SU-DHL-6 (cell line): ENCODE measurements around the gene COLQ.

Experiments
- H2AFZ ChIP-seq: fragments of 200-600 bp; sonication (generic); 2 replicates; pipeline ENCODE4 v1.6.1; 2014; ENCODE audit warnings: low read depth, mild to moderate bottlenecking, moderate library complexity, mixed read lengths, antibody characterized with exemption, low read length; ENCODE audit not compliant: severe bottlenecking
- H3F3A ChIP-seq: fragments of 200-600 bp; shearing (Covaris generic); 2 replicates; pipeline ENCODE4 v1.6.0; 2016; ENCODE audit warnings: antibody characterized with exemption, mild to moderate bottlenecking; ENCODE audit not compliant: insufficient read depth
- H3K27ac ChIP-seq: fragments of 200-600 bp; sonication (generic); 2 replicates; pipeline ENCODE4 v1.5.1; 2016; ENCODE audit warnings: low read depth, mild to moderate bottlenecking, low read length, moderate library complexity, mixed read lengths
- H3K27me3 ChIP-seq: fragments of 200-600 bp; sonication (generic), shearing (Covaris generic); 2 replicates; pipeline ENCODE4 v1.6.0; 2014; ENCODE audit warnings: mild to moderate bottlenecking, low read length
- H3K36me3 ChIP-seq: fragments of 200-600 bp; sonication (generic); 2 replicates; pipeline ENCODE4 v1.6.1; 2014; ENCODE audit warnings: mild to moderate bottlenecking, low read length, mixed read lengths
- H3K4me2 ChIP-seq: fragments of 300-600, 200-600 bp; shearing (Covaris generic), sonication (generic); 2 replicates; pipeline ENCODE4 v1.6.0; 2014; ENCODE audit warnings: low read length, low read depth, mild to moderate bottlenecking; ENCODE audit not compliant: poor library complexity, severe bottlenecking
- H3K4me3 ChIP-seq: fragments of 200-600 bp; sonication (generic); 2 replicates; pipeline ENCODE4 v1.5.1; 2014; ENCODE audit warnings: antibody characterized with exemption, low read length, mild to moderate bottlenecking, mixed read lengths; ENCODE audit not compliant: insufficient read depth, poor library complexity, severe bottlenecking
- H3K79me2 ChIP-seq: fragments of 200-600 bp; sonication (generic); 2 replicates; pipeline ENCODE4 v1.6.1; 2014; ENCODE audit warnings: mild to moderate bottlenecking, low read length, moderate library complexity; ENCODE audit not compliant: insufficient read depth
- H3K9ac ChIP-seq: fragments of 200-600 bp; sonication (generic); 2 replicates; pipeline ENCODE4 v1.7.0; 2014; ENCODE audit warnings: mild to moderate bottlenecking, low read length
- H3K9me2 ChIP-seq: fragments of 200-600 bp; sonication (generic); replicated peaks from 2 replicates; pipeline ENCODE4 v1.6.1; 2014; ENCODE audit warnings: low read length; ENCODE audit not compliant: insufficient read depth
- H3K9me3 ChIP-seq: fragments of 200-600 bp; sonication (generic); 2 replicates; pipeline ENCODE4 v1.6.1; 2014; ENCODE audit warnings: low read length, mixed read lengths; ENCODE audit not compliant: insufficient read depth
- H4K20me1 ChIP-seq: fragments of 200-600 bp; sonication (generic); 2 replicates; pipeline ENCODE4 v1.6.1; 2014; ENCODE audit warnings: low read depth, mild to moderate bottlenecking, antibody characterized with exemption, low read length, moderate library complexity, mixed read lengths
- CTCF ChIP-seq: fragments of 200-600 bp; sonication (generic); IDR thresholded peaks from one replicate; pipeline ENCODE4 v1.5.1; 2017; ENCODE audit warnings: antibody characterized with exemption, mild to moderate bottlenecking, low read length, moderate library complexity; ENCODE audit not compliant: insufficient read depth, poor library complexity, severe bottlenecking
- EZH2phosphoT487 ChIP-seq: fragments of 200-600 bp; sonication (generic), shearing (Covaris generic); conservative IDR thresholded peaks from 2 replicates; pipeline ENCODE4 v1.6.1; 2018; ENCODE audit warnings: mild to moderate bottlenecking, antibody characterized with exemption, low read length, moderate library complexity, mixed read lengths

Gene COLQ

GRCh38 chr3:15471861-15472260 is 49.6 kb downstream of the COLQ start:
- no peaks in the 10 kb centered on the region for H3K27me3 ChIP-seq
- H3K27ac ChIP-seq, result no peak overlapping the region
- no peaks in the 10 kb centered on the region for H4K20me1 ChIP-seq
- no peaks in the 10 kb centered on the region for H3K36me3 ChIP-seq
- no peak overlapping the region for H2AFZ ChIP-seq
- no peak for TF ChIP-seq EZH2phosphoT487
- no peak for TF ChIP-seq CTCF
- H3K9me2 ChIP-seq, result no peaks in the 10 kb centered on the region
- H3K9ac ChIP-seq, result no peak overlapping the region
- H3F3A ChIP-seq, result no peaks in the 10 kb centered on the region
- H3K9me3 ChIP-seq, result no peaks in the 10 kb centered on the region
- H3K79me2 ChIP-seq, result no peaks in the 10 kb centered on the region
- no peak overlapping the region for H3K4me2 ChIP-seq
- H3K4me3 ChIP-seq, result no peak overlapping the region

DNA sequence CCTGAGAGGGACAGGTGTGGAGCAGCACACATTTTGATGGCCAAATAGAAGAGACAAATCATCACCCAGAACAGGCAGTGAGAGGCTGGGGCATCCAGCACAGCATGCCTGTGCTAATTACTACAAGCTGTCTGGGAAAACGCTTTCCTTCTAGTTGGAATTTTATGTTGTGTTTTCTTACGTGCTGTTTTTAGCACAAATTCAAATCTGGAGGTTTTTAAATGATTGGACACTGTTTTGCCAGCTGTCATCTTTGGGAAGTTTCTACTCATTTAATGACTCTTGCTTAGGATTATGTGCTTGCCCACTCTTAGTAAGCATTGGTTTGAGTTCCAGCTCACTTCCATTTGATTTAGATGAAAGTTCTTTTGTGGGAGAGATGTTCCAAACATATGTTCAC is 50.7 kb downstream of the COLQ start:
- no peak overlapping the region for H3K4me2 ChIP-seq
- no peaks in the 10 kb centered on the region for H3K9me2 ChIP-seq
- no peaks in the 10 kb centered on the region for H3F3A ChIP-seq
- H4K20me1 ChIP-seq, result no peaks in the 10 kb centered on the region
- H3K9me3 ChIP-seq, result no peaks in the 10 kb centered on the region
- no peak overlapping the region for H3K4me3 ChIP-seq
- no peaks in the 10 kb centered on the region for H3K27me3 ChIP-seq
- H3K9ac ChIP-seq, result no peak overlapping the region
- H3K36me3 ChIP-seq, result no peaks in the 10 kb centered on the region
- no peak overlapping the region for H2AFZ ChIP-seq
- no peak overlapping the region for H3K27ac ChIP-seq
- no peak for TF ChIP-seq EZH2phosphoT487
- TF ChIP-seq CTCF, result no peak
- no peaks in the 10 kb centered on the region for H3K79me2 ChIP-seq

DNA sequence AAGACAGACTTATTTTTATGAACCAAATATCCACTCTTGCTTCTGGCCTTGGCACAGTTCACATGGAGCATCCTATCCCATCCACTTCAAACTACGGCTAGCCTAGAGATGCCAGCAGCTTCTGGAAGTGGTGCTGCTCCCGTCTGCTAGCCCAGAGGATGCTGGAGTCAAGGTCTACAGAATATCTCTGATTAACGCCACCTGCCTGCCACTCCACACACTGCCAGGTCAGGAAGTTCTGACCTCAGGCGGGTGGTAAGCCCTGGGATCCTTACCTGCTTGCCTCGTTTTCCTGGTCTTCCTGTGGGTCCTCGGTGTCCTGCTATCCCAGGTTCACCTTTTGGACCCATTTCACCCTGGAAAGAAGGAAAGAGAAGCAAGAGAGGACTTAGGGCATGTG is 51.2 kb downstream of the COLQ start:
- Histone ChIP-seq H3K27ac (no peak overlapping the region), H3K9ac (no peak overlapping the region), H3K27me3 (no peaks in the 10 kb centered on the region), H3K4me2 (no peak overlapping the region), H2AFZ (no peak overlapping the region), H3F3A (no peaks in the 10 kb centered on the region), H3K9me2 (no peaks in the 10 kb centered on the region), H3K36me3 (no peaks in the 10 kb centered on the region), H3K4me3 (no peak overlapping the region), H3K79me2 (no peaks in the 10 kb centered on the region), H4K20me1 (no peaks in the 10 kb centered on the region), H3K9me3 (no peaks in the 10 kb centered on the region)
- no peak for TF ChIP-seq CTCF
- TF ChIP-seq EZH2phosphoT487, result no peak
